Activated T-helper 17 cell treated with anti-CD3 and anti-CD28 coated beads, Interleukin-2, amount 50 U/mL, for 72 hours (primary cell): ENCODE data around the gene COL6A3. TPM values are rescaled to one million over a fixed set of nuclear protein-coding genes. Genes with fewer than 3 reads are reported as not detected.

Experiments
- ATAC-seq: fragments of 150-1000 bp; cut with Tn5 transposase; replicated peaks from 2 replicates; pipeline ENCODE4 v1.10.0; 2021; ENCODE audit warnings: mild to moderate bottlenecking, moderate library complexity
- H3K27ac Mint-ChIP-seq: one replicate; pipeline ENCODE4 v1.8.0; 2022; ENCODE audit warnings: mixed read lengths
- H3K27me3 Mint-ChIP-seq: one replicate; pipeline ENCODE4 v1.8.0; 2022; ENCODE audit warnings: mixed read lengths
- H3K36me3 Mint-ChIP-seq: one replicate; pipeline ENCODE4 v1.8.0; 2022; ENCODE audit warnings: low read depth, mild to moderate bottlenecking, mixed read lengths
- H3K4me1 Mint-ChIP-seq: one replicate; pipeline ENCODE4 v1.8.0; 2022; ENCODE audit warnings: mixed read lengths
- H3K4me3 Mint-ChIP-seq: one replicate; pipeline ENCODE4 v1.8.0; 2022; ENCODE audit warnings: mild to moderate bottlenecking, mixed read lengths
- H3K9me3 Mint-ChIP-seq: one replicate; pipeline ENCODE4 v1.8.0; 2022; ENCODE audit warnings: mixed read lengths
- total RNA-seq, 2 donors: library from RNA; stranded (reverse); gene quantifications; one replicate each; pipeline ENCODE4 v1.2.3, GENCODE V29; 2022

COL6A3 gene
- total RNA-seq, 2 donors from 2014 or later = 10.6 to 30.7 TPM

DNA sequence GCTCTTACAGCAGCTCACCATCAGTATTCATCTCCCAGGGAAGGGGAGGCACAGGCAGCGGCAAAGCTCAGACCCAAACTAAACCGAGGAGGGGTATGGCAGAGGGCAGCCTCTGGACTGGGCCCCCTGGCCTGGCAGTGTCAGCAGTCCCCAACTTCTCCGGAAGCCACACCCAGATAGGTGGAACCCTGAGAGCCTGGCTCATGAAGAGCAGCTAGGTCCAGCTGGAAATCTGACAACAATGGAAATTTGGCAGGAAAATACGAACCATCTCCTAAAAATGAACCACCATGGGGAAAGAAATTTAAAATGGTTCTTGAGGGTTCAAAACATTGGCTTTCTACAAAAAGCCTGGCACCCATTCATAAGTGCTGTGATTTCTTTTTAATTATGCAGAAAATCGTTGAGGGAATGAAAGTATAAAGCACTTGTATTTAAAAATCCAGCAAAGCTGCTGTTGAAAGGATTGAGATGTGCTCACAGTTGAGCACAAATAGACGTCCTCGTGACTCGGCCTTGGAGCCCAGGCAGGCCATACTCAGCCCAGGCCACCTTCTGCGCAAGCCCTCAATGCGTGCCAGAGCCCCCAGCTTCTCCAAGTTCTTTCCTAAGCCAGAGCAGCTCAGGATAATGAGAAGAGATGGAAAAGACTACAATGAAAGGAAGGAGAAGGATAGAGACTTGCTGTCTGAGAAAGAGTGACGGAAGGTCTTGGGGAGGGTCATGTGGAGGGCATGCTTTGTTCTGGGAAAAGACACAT is 93.0 kb downstream of the COL6A3 start:
- Mint-ChIP-seq H3K27me3 (peaks cover 8% of the 10 kb centered on the region), H3K36me3 (no peaks in the 10 kb centered on the region), H3K4me3 (no peak overlapping the region), H3K4me1 (no peaks in the 10 kb centered on the region), H3K9me3 (no peaks in the 10 kb centered on the region), H3K27ac (no peak overlapping the region)
- no peak for ATAC-seq

GRCh38 chr2:237319887-237320286 is 94.1 kb downstream of the COL6A3 start:
- H3K27ac Mint-ChIP-seq = no peak overlapping the region
- no peak for ATAC-seq
- H3K36me3 Mint-ChIP-seq = no peaks in the 10 kb centered on the region
- H3K27me3 Mint-ChIP-seq = peaks cover 8% of the 10 kb centered on the region
- H3K4me3 Mint-ChIP-seq = no peak overlapping the region
- H3K4me1 Mint-ChIP-seq = no peaks in the 10 kb centered on the region
- no peaks in the 10 kb centered on the region for H3K9me3 Mint-ChIP-seq

- H3K27ac Mint-ChIP-seq = no peak overlapping the region
- no peaks in the 10 kb centered on the region for H3K36me3 Mint-ChIP-seq
- H3K9me3 Mint-ChIP-seq = no peaks in the 10 kb centered on the region
- ATAC-seq = no peak
- no peaks in the 10 kb centered on the region for H3K4me1 Mint-ChIP-seq
- peaks cover 8% of the 10 kb centered on the region for H3K27me3 Mint-ChIP-seq
- H3K4me3 Mint-ChIP-seq = no peak overlapping the region
These were observed 94.7 kb downstream of the COL6A3 start for GRCh38 chr2:237319086-237319820.

- H3K9me3 Mint-ChIP-seq = no peaks in the 10 kb centered on the region
These were observed 97.6 kb downstream of the COL6A3 start for GRCh38 chr2:237316339-237316738.

GRCh38 chr2:237315829-237316225 is 98.1 kb downstream of the COL6A3 start:
- H3K27me3 Mint-ChIP-seq = peaks cover 10% of the 10 kb centered on the region
- no peak for ATAC-seq
- H3K36me3 Mint-ChIP-seq = no peaks in the 10 kb centered on the region
- no peak overlapping the region for H3K4me3 Mint-ChIP-seq
- H3K4me1 Mint-ChIP-seq = no peaks in the 10 kb centered on the region
- H3K9me3 Mint-ChIP-seq = no peaks in the 10 kb centered on the region
- H3K27ac Mint-ChIP-seq = no peak overlapping the region

More at GRCh38 chr2:237316339-237316738, 97.6 kb downstream of the COL6A3 start:
- no peaks in the 10 kb centered on the region for H3K4me1 Mint-ChIP-seq
- no peak overlapping the region for H3K4me3 Mint-ChIP-seq
- no peaks in the 10 kb centered on the region for H3K36me3 Mint-ChIP-seq
- H3K27me3 Mint-ChIP-seq = peaks cover 10% of the 10 kb centered on the region
- no peak for ATAC-seq
- H3K27ac Mint-ChIP-seq = no peak overlapping the region

DNA sequence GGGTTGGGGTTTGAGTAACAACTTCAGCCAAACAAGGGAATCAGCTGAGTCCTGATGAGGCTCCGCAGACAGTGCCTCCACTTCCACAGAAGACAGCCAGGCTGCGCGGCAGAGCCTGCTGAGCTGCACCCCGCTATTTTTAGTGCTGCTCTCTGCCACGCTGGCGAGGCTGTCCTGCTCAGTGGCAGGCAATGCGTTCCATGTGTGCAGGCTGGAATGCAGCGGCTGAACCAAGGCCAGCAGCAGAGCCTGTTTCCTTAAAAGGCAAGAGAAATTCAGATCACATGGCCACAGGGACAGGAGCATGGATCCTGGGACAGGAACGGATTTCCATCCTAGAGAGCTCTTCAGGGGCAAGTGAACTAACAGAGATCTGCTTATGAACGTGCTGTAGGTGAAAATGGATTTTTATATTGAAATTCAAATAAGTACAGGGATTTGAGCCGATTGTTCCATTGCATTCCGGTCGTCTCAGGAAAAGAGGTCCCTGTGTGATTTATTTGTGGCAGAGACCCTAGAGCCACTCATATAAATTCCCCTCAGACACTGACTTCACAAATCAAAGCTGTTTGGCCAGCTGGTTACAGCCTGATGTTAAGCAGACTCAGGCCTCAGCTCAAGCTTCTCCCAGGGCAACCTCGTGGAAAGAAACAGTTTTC is 98.7 kb downstream of the COL6A3 start:
- no peak overlapping the region for H3K4me3 Mint-ChIP-seq
- H3K27me3 Mint-ChIP-seq = peaks cover 10% of the 10 kb centered on the region
- H3K4me1 Mint-ChIP-seq = no peaks in the 10 kb centered on the region
- H3K27ac Mint-ChIP-seq = no peak overlapping the region
- no peaks in the 10 kb centered on the region for H3K36me3 Mint-ChIP-seq
- ATAC-seq = no peak
- H3K9me3 Mint-ChIP-seq = no peaks in the 10 kb centered on the region

DNA sequence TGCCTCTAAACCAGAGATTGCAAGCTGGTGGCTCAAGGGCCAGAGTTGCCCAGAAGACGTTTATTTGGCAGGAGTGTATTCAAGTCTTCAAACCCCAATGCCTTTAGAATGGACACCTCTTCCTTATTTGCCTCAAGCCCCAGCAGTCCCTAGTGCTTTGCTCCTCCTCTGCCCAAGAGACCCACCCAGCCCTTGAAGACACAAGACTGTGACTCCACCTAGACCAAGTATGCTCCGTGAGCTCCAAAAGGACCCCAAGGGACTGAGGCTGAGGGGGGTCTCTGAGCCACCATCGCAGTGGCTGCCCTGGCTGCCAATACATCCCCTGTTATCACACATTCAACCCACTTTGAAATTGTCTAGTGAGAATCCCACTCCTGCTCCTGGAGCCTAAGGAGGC is 99.3 kb downstream of the COL6A3 start:
- ATAC-seq = no peak
- Mint-ChIP-seq H3K27ac (no peak overlapping the region), H3K4me1 (no peaks in the 10 kb centered on the region), H3K27me3 (peaks cover 7% of the 10 kb centered on the region), H3K9me3 (no peaks in the 10 kb centered on the region), H3K36me3 (no peaks in the 10 kb centered on the region), H3K4me3 (no peak overlapping the region)

DNA sequence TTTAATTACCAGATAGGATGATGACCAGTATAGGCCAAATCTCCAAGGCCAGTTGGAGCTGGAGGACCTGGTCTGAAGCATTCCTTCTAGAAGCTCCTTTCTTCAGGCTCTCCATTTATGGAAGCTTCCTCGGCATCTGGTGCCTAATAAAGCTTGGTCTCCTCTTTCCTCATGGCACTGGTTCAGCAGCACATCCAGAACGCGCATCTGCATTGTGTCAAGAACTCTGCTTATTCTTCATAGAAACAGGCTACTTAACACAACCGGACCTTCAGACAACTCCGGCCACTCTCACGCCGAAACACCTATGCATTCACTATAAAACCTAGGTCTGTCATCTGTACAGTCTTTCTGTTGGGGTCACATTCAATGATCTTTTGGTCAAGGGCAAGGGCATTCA is 99.8 kb downstream of the COL6A3 start:
- Mint-ChIP-seq H3K27me3 (peaks cover 6% of the 10 kb centered on the region), H3K36me3 (no peaks in the 10 kb centered on the region), H3K9me3 (no peaks in the 10 kb centered on the region), H3K4me1 (no peaks in the 10 kb centered on the region), H3K4me3 (no peak overlapping the region), H3K27ac (no peak overlapping the region)
- no peak for ATAC-seq

GRCh38 chr2:237312021-237312755 is 101.8 kb downstream of the COL6A3 start:
- H3K27me3 Mint-ChIP-seq = peaks cover 9% of the 10 kb centered on the region

DNA sequence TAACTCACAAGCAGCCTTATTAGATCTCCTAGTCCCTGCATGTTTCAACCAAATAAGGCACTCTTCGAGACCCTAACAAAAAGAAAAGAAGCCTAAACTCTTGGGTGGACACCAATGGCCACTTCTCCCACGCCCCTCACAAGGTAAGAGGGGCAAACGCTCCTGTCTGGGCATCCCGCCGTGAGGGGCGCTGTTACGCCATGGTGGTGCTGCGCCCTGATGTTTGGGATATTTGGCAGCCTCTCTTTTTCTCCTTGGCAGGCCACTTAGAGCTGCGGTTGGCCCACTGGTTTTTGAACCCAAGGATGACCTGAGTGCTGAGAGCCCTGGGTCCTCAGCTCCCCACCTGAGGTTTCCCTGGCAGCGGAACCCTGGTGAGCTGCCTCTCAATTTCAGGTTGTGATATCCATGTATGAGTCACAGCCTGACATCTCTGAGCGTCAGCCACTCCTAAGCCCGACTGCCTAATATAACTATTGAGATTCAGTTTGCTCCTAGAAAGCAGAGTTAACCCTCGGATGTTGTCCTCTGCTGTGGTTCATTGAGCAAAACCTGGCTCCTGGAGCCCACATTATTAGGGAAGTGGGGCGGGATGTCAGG is 103.3 kb downstream of the COL6A3 start:
- no peaks in the 10 kb centered on the region for H3K36me3 Mint-ChIP-seq
- ATAC-seq = no peak
- H3K4me1 Mint-ChIP-seq = no peaks in the 10 kb centered on the region
- H3K27me3 Mint-ChIP-seq = peaks cover 9% of the 10 kb centered on the region
- no peaks in the 10 kb centered on the region for H3K9me3 Mint-ChIP-seq
- H3K4me3 Mint-ChIP-seq = no peak overlapping the region
- H3K27ac Mint-ChIP-seq = no peak overlapping the region

More at GRCh38 chr2:237312021-237312755, 101.8 kb downstream of the COL6A3 start:
- Mint-ChIP-seq H3K36me3 (no peaks in the 10 kb centered on the region), H3K9me3 (no peaks in the 10 kb centered on the region), H3K4me3 (no peak overlapping the region), H3K27ac (no peak overlapping the region), H3K4me1 (no peaks in the 10 kb centered on the region)
- no peak for ATAC-seq

- Mint-ChIP-seq H3K4me3 (no peak overlapping the region), H3K27me3 (peaks cover 9% of the 10 kb centered on the region), H3K9me3 (no peaks in the 10 kb centered on the region), H3K36me3 (no peaks in the 10 kb centered on the region), H3K27ac (no peak overlapping the region), H3K4me1 (no peaks in the 10 kb centered on the region)
- no peak for ATAC-seq
These were observed 104.5 kb downstream of the COL6A3 start for GRCh38 chr2:237309416-237309815.

- no peaks in the 10 kb centered on the region for H3K4me1 Mint-ChIP-seq
- ATAC-seq = no peak
- no peaks in the 10 kb centered on the region for H3K9me3 Mint-ChIP-seq
- H3K27me3 Mint-ChIP-seq = peaks cover 9% of the 10 kb centered on the region
- H3K27ac Mint-ChIP-seq = no peak overlapping the region
- H3K36me3 Mint-ChIP-seq = no peaks in the 10 kb centered on the region
- no peak overlapping the region for H3K4me3 Mint-ChIP-seq
These were observed 105.0 kb downstream of the COL6A3 start for GRCh38 chr2:237309011-237309410.

- no peaks in the 10 kb centered on the region for H3K9me3 Mint-ChIP-seq
- no peak overlapping the region for H3K27ac Mint-ChIP-seq
- ATAC-seq = no peak
These were observed 106.5 kb downstream of the COL6A3 start for GRCh38 chr2:237307474-237307873.

GRCh38 chr2:237306787-237307170 is 107.2 kb downstream of the COL6A3 start:
- Mint-ChIP-seq H3K9me3 (no peaks in the 10 kb centered on the region), H3K4me3 (no peak overlapping the region), H3K4me1 (no peaks in the 10 kb centered on the region), H3K27ac (no peak overlapping the region), H3K36me3 (no peaks in the 10 kb centered on the region), H3K27me3 (peaks cover 6% of the 10 kb centered on the region)
- no peak for ATAC-seq

More at GRCh38 chr2:237307474-237307873, 106.5 kb downstream of the COL6A3 start:
- Mint-ChIP-seq H3K36me3 (no peaks in the 10 kb centered on the region), H3K4me3 (no peak overlapping the region), H3K4me1 (no peaks in the 10 kb centered on the region), H3K27me3 (peaks cover 6% of the 10 kb centered on the region)
